ENCODE measurements around the gene MYCBP2.

DNA sequence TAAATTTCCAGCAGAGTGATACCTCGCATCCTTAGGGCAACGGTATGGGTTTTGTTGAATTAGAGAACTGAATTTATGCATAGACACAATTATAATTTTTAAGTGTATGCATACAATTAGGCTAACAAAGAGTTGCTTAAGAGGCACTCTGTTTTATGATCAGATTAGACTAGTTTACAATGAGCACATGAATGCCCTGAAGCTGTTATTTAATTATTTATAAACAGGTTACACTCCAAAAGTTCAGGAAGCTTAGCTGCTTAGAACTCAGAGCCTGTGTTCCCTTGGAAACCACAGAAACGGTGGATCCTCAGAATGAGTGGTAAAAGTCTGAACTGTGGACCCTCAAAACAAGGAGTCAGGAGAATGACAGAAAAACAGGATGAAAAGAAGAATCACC, 227.5 kb downstream of the MYCBP2 start:
- TF ChIP-seq, protein P1, sequence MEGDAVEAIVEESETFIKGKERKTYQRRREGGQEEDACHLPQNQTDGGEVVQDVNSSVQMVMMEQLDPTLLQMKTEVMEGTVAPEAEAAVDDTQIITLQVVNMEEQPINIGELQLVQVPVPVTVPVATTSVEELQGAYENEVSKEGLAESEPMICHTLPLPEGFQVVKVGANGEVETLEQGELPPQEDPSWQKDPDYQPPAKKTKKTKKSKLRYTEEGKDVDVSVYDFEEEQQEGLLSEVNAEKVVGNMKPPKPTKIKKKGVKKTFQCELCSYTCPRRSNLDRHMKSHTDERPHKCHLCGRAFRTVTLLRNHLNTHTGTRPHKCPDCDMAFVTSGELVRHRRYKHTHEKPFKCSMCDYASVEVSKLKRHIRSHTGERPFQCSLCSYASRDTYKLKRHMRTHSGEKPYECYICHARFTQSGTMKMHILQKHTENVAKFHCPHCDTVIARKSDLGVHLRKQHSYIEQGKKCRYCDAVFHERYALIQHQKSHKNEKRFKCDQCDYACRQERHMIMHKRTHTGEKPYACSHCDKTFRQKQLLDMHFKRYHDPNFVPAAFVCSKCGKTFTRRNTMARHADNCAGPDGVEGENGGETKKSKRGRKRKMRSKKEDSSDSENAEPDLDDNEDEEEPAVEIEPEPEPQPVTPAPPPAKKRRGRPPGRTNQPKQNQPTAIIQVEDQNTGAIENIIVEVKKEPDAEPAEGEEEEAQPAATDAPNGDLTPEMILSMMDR (IDR thresholded peaks at IDR 0.05) = no peak
- no peak for TF ChIP-seq POLR2A (IDR thresholded peaks at IDR 0.05)
